ENCODE data around the gene NLGN1. TPM values are rescaled to one million over a fixed set of nuclear protein-coding genes. Genes with fewer than 3 reads are reported as not detected.
A peak's percentile ranks its signal among the peaks of the same experiment; 100 is the strongest.

The NLGN1 gene
- total and polyA plus RNA-seq, 2 experiments from 2014 or later, result 5.1 to 11.2 TPM

DNA sequence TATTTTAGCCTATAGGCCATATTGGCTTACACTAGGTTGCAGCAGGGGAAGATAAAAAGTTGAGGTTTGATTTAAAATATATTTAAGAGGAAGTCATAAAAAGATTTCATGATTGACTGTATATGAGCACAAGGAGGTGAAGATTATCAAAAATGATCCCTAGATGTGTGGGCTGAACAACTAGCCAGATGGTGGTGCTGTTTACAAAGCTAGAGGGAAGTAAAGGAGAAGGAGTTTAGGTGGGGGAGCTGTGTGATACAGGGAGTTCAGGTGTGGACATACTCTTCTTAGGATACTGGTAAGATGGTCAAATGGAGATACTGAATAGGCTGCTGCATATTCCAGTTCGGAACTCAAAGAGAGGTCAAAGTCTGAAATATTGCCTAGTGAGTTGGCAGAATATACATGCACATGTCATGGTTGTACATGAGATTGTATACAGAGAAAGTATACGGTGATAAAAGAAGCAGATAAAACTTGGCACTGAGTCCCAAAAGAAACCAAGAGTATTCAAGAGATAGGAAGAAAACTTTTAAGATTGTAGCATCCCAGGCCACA is 727.8 kb downstream of the NLGN1 start:
- Histone ChIP-seq H4K20me1 (ENCODE audit: insufficient read depth, poor library complexity, severe bottlenecking) (no peaks in the 10 kb centered on the region), H3K4me1 (ENCODE audit: insufficient read depth) (peaks cover 10% of the 10 kb centered on the region), H2AFZ (no peak overlapping the region), H3K9me3 (ENCODE audit: low read depth) (no peaks in the 10 kb centered on the region), H3K36me3 (replicated peaks; ENCODE audit: insufficient read depth, low read depth) (no peaks in the 10 kb centered on the region), H3K4me3 (no peak overlapping the region), H3K9me2 (replicated peaks; ENCODE audit: insufficient read depth) (no peaks in the 10 kb centered on the region), H3K27ac (no peak overlapping the region), H3K4me2 (no peak overlapping the region), H3K79me2 (no peaks in the 10 kb centered on the region), H3K27me3 (no peaks in the 10 kb centered on the region)
- TF ChIP-seq, protein P1, sequence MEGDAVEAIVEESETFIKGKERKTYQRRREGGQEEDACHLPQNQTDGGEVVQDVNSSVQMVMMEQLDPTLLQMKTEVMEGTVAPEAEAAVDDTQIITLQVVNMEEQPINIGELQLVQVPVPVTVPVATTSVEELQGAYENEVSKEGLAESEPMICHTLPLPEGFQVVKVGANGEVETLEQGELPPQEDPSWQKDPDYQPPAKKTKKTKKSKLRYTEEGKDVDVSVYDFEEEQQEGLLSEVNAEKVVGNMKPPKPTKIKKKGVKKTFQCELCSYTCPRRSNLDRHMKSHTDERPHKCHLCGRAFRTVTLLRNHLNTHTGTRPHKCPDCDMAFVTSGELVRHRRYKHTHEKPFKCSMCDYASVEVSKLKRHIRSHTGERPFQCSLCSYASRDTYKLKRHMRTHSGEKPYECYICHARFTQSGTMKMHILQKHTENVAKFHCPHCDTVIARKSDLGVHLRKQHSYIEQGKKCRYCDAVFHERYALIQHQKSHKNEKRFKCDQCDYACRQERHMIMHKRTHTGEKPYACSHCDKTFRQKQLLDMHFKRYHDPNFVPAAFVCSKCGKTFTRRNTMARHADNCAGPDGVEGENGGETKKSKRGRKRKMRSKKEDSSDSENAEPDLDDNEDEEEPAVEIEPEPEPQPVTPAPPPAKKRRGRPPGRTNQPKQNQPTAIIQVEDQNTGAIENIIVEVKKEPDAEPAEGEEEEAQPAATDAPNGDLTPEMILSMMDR (IDR thresholded peaks at IDR 0.05; ENCODE audit: poor library complexity), result peak; percentile 67
- no peak for TF ChIP-seq EZH2phosphoT487 (IDR thresholded peaks at IDR 0.05; ENCODE audit: low read depth, severe bottlenecking, unreplicated experiment)
- WGBS (ENCODE audit: low lambda C conversion rate, missing lambda C conversion rate), result 60% methylated on average over 2 of the region's 2 CpGs
- DNase-seq (ENCODE audit: low spot score), result peak; percentile 44

DNA sequence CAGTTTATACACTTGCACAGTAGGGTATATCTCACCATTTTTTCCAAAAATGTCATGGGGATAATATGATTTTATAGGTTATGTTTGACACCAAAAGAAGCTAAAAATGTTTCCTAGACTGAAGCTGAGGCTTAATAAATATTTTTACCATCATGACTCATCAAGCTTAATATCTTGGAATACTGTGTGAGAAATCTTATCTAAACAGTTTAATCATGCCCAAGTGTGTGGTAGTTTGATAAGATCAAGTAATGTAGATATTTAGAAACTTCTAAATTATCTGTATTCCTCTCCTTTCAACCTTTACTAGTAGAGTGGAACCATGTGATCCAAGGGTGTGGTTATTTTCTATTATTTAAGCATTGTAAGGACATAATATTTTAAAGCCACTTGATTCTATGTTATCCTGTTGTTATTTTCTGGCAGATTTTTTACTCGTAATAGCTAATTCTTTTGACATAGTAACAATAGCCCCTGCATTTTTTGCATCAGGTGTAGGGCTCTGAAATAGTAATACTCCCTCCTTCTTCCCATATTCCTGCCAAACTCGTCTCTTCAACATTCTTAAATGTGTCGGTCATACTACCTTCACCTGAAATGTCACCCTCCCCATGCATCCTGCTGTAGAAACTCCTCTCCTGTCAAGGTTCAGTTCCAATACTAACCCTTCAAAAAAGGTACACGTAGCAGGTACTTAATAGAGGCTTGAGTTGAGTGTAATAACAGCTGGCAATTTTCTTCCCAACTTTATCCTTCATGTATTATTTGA is 729.6 kb downstream of the NLGN1 start:
- Histone ChIP-seq H3K27ac (no peak overlapping the region), H3K4me3 (no peak overlapping the region), H3K4me2 (no peak overlapping the region), H4K20me1 (ENCODE audit: insufficient read depth, poor library complexity, severe bottlenecking) (no peaks in the 10 kb centered on the region), H3K36me3 (replicated peaks; ENCODE audit: insufficient read depth, low read depth) (no peaks in the 10 kb centered on the region), H2AFZ (no peak overlapping the region), H3K79me2 (no peaks in the 10 kb centered on the region), H3K9me2 (replicated peaks; ENCODE audit: insufficient read depth) (no peaks in the 10 kb centered on the region), H3K9me3 (ENCODE audit: low read depth) (no peaks in the 10 kb centered on the region), H3K4me1 (ENCODE audit: insufficient read depth) (peaks cover 14% of the 10 kb centered on the region), H3K27me3 (no peaks in the 10 kb centered on the region)
- 82% methylated on average over 4 of the region's 4 CpGs for WGBS (ENCODE audit: low lambda C conversion rate, missing lambda C conversion rate)
- DNase-seq (ENCODE audit: low spot score), result no peak
- TF ChIP-seq EZH2phosphoT487 (IDR thresholded peaks at IDR 0.05; ENCODE audit: low read depth, severe bottlenecking, unreplicated experiment), result no peak
- TF ChIP-seq, protein P1 (IDR thresholded peaks at IDR 0.05; ENCODE audit: poor library complexity), result no peak
- TF ChIP-seq EZH2 (IDR thresholded peaks at IDR 0.05; ENCODE audit: borderline replicate concordance), result no peak

DNA sequence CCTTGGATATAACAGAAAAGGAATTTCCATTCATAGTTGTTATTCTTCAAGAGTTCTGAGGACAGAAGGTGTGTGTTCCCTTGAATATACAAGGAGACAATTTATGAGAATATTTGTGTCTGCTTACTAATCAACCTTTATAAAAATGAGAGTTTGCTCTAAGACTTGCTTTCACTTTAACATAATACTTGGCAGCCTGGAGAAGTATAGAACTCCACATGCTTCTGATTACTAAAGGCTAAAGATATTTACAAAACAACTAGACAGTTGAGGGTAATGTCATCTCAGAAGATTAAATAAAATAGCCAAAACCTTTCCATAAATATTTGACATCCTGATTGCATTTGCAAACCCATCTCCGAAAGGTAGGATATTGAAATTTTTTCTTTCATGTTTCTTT is 734.5 kb downstream of the NLGN1 start:
- H3K9me3 ChIP-seq (ENCODE audit: low read depth), result no peaks in the 10 kb centered on the region
- H3K79me2 ChIP-seq, result no peaks in the 10 kb centered on the region
- no peak for DNase-seq (ENCODE audit: low spot score)
- H3K36me3 ChIP-seq (replicated peaks; ENCODE audit: insufficient read depth, low read depth), result no peaks in the 10 kb centered on the region
- TF ChIP-seq EZH2 (IDR thresholded peaks at IDR 0.05; ENCODE audit: borderline replicate concordance) (no peak), EZH2phosphoT487 (IDR thresholded peaks at IDR 0.05; ENCODE audit: low read depth, severe bottlenecking, unreplicated experiment) (no peak)
- TF ChIP-seq, protein P1 (IDR thresholded peaks at IDR 0.05; ENCODE audit: poor library complexity), result no peak
- H3K4me3 ChIP-seq, result no peak overlapping the region
- H3K4me2 ChIP-seq, result peak overlapping the region; percentile 22
- WGBS (ENCODE audit: low lambda C conversion rate, missing lambda C conversion rate), result 65% methylated on average over 1 of the region's 1 CpG
- no peaks in the 10 kb centered on the region for H3K9me2 ChIP-seq (replicated peaks; ENCODE audit: insufficient read depth)
- no peak overlapping the region for H2AFZ ChIP-seq
- H3K27ac ChIP-seq, result no peak overlapping the region
- H3K27me3 ChIP-seq, result no peaks in the 10 kb centered on the region
- peaks cover 8% of the 10 kb centered on the region for H3K4me1 ChIP-seq (ENCODE audit: insufficient read depth)
- H4K20me1 ChIP-seq (ENCODE audit: insufficient read depth, poor library complexity, severe bottlenecking), result no peaks in the 10 kb centered on the region

Data from hepatocyte (in vitro differentiated cells).